ENCODE results near the gene SLC39A11.

GRCh38 chr17:73020110-73020509, 72.4 kb downstream of the SLC39A11 start:
- TF ChIP-seq CTCF (IDR thresholded peaks at IDR 0.05) (no peak), POLR2A (IDR thresholded peaks at IDR 0.05) (no peak), POLR2AphosphoS5 (IDR thresholded peaks at IDR 0.05) (no peak)

Measured in upper lobe of left lung (tissue), 4 donors.